Mesothelial cell of epicardium (in vitro differentiated cells): ENCODE data around the gene TTC28. TPM values are rescaled to one million over a fixed set of nuclear protein-coding genes. Genes with fewer than 3 reads are reported as not detected.

ENCODE experiments used
- DNase-seq, 2 experiments: peaks; one replicate each; pipeline ENCODE4 v3.0.0; 2021; ENCODE audit warnings: low spot score in 2 of 2; ENCODE audit not compliant: unreplicated experiment in 2 of 2
- H3K27ac Mint-ChIP-seq: 2 replicates; pipeline ENCODE4 v1.8.0; 2021; ENCODE audit warnings: mixed read lengths
- H3K27me3 Mint-ChIP-seq: 2 replicates; pipeline ENCODE4 v1.8.0; 2021; ENCODE audit warnings: low read depth, mixed read lengths
- H3K36me3 Mint-ChIP-seq: 2 replicates; pipeline ENCODE4 v1.8.0; 2021; ENCODE audit warnings: mixed read lengths
- H3K4me1 Mint-ChIP-seq: 2 replicates; pipeline ENCODE4 v1.8.0; 2021; ENCODE audit warnings: mixed read lengths
- H3K4me3 Mint-ChIP-seq: 2 replicates; pipeline ENCODE4 v1.8.0; 2021; ENCODE audit warnings: mild to moderate bottlenecking, moderate library complexity, mixed read lengths
- H3K9me3 Mint-ChIP-seq: 2 replicates; pipeline ENCODE4 v1.8.0; 2021; ENCODE audit warnings: mixed read lengths
- CTCF ChIP-seq: fragments of 200-600 bp; sonication (generic); IDR thresholded peaks from one replicate; pipeline ENCODE4 v1.5.0; 2021; ENCODE audit warnings: antibody characterized with exemption; ENCODE audit not compliant: unreplicated experiment
- total RNA-seq: library from RNA; stranded (reverse); gene quantifications from 3 replicates; pipeline ENCODE4 v1.2.1, GENCODE V29; 2021

Gene TTC28
- total RNA-seq, 1 donor from 2014 or later = 95.9 TPM

- Mint-ChIP-seq H3K4me1 (peaks cover 6% of the 10 kb centered on the region), H3K27me3 (no peaks in the 10 kb centered on the region), H3K9me3 (peaks cover 12% of the 10 kb centered on the region), H3K4me3 (no peak overlapping the region), H3K27ac (no peak overlapping the region), H3K36me3 (peaks cover 21% of the 10 kb centered on the region)
- DNase-seq = no peak
- no peak for TF ChIP-seq CTCF
Measured at GRCh38 chr22:28077166-28077565, 602.5 kb downstream of the TTC28 start.

GRCh38 chr22:28075358-28075981 is 604.2 kb downstream of the TTC28 start:
- Mint-ChIP-seq H3K36me3 (peaks cover 19% of the 10 kb centered on the region), H3K4me3 (no peak overlapping the region), H3K27me3 (no peaks in the 10 kb centered on the region), H3K9me3 (peaks cover 11% of the 10 kb centered on the region), H3K4me1 (peaks cover 6% of the 10 kb centered on the region), H3K27ac (no peak overlapping the region)
- no peak for DNase-seq
- no peak for TF ChIP-seq CTCF

- peaks cover 11% of the 10 kb centered on the region for H3K4me1 Mint-ChIP-seq
- H3K4me3 Mint-ChIP-seq = no peak overlapping the region
- H3K36me3 Mint-ChIP-seq = peaks cover 16% of the 10 kb centered on the region
- H3K9me3 Mint-ChIP-seq = peaks cover 6% of the 10 kb centered on the region
- H3K27me3 Mint-ChIP-seq = no peaks in the 10 kb centered on the region
- no peak for DNase-seq
- no peak for TF ChIP-seq CTCF
- H3K27ac Mint-ChIP-seq = no peak overlapping the region
Measured at GRCh38 chr22:28074526-28074925, 605.1 kb downstream of the TTC28 start.

- TF ChIP-seq CTCF = no peak
- no peak for DNase-seq
- Mint-ChIP-seq H3K4me3 (no peak overlapping the region), H3K4me1 (peaks cover 19% of the 10 kb centered on the region), H3K27me3 (no peaks in the 10 kb centered on the region), H3K9me3 (peaks cover 6% of the 10 kb centered on the region), H3K36me3 (peaks cover 16% of the 10 kb centered on the region), H3K27ac (no peak overlapping the region)
Measured at GRCh38 chr22:28072066-28072465, 607.6 kb downstream of the TTC28 start.

- Mint-ChIP-seq H3K36me3 (peaks cover 20% of the 10 kb centered on the region), H3K27ac (peak overlapping the region; percentile 47), H3K27me3 (no peaks in the 10 kb centered on the region), H3K4me1 (peaks cover 17% of the 10 kb centered on the region), H3K4me3 (no peak overlapping the region), H3K9me3 (peaks cover 6% of the 10 kb centered on the region)
- no peak for TF ChIP-seq CTCF
- no peak for DNase-seq
Measured at GRCh38 chr22:28068826-28069225, 610.8 kb downstream of the TTC28 start.

- Mint-ChIP-seq H3K36me3 (peaks cover 32% of the 10 kb centered on the region), H3K4me3 (no peak overlapping the region), H3K27ac (peak overlapping the region; percentile 3), H3K27me3 (no peaks in the 10 kb centered on the region), H3K4me1 (peaks cover 15% of the 10 kb centered on the region), H3K9me3 (peaks cover 17% of the 10 kb centered on the region)
- TF ChIP-seq CTCF = no peak
- no peak for DNase-seq
Measured at GRCh38 chr22:28064920-28065319, 614.7 kb downstream of the TTC28 start.
